ENCODE results near the gene TENM4.

DNA sequence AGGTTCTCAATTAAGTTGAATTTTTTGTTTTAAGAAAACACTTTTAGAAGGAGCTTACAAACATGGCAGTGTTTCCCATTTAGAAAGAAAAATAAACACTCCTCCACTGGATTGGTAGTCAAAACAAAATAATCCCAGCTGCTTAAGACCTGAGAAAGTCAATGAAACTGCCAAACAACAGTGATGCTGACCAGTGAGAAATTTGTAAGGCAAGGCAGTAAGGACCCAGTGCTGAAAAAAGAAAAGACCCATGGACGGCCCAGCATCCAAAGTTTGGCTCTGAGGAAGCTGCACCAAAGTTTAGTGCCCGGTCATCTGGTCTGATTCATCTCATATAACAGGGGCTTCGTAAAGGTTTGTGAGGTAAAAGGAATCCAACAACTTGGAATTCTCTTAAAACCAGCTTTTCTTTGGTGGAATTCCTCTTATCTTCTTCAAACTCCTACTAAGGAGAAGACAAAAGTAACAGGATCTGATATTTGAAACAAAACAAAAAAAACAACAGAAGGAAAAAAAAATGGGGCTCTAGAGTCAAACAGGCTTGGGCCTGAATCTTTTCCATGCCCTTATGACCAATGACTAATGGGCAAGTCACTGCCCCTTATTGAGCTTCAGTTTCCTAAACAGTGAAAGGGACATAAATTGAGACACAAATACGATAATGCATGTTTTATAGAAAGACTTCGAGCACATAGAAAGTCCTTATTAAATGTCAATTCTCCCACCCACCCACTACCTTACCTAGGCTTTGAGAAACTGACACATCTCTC lies 483.2 kb downstream of the TENM4 start:
- TF ChIP-seq, protein P1, sequence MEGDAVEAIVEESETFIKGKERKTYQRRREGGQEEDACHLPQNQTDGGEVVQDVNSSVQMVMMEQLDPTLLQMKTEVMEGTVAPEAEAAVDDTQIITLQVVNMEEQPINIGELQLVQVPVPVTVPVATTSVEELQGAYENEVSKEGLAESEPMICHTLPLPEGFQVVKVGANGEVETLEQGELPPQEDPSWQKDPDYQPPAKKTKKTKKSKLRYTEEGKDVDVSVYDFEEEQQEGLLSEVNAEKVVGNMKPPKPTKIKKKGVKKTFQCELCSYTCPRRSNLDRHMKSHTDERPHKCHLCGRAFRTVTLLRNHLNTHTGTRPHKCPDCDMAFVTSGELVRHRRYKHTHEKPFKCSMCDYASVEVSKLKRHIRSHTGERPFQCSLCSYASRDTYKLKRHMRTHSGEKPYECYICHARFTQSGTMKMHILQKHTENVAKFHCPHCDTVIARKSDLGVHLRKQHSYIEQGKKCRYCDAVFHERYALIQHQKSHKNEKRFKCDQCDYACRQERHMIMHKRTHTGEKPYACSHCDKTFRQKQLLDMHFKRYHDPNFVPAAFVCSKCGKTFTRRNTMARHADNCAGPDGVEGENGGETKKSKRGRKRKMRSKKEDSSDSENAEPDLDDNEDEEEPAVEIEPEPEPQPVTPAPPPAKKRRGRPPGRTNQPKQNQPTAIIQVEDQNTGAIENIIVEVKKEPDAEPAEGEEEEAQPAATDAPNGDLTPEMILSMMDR (IDR thresholded peaks at IDR 0.05), result no peak
- no peak for TF ChIP-seq POLR2A (IDR thresholded peaks at IDR 0.05)

Data from heart left ventricle (tissue), 13 donors.